Kidney (tissue), 14 donors: Measurements from ENCODE around the gene INF2. TPM values are rescaled to one million over a fixed set of nuclear protein-coding genes. Genes with fewer than 3 reads are reported as not detected.

Experiments
- DNase-seq, 5 donors: peaks; one replicate each; pipeline ENCODE4 v3.0.0-alpha.2; 2013 to 2020
- FAIRE-seq: peaks from 2 replicates; lab custom pipeline; 2012; peaks lifted over from hg19 to GRCh38; lab: Jason Lieb, UNC
- H3K27ac ChIP-seq, 2 donors: one replicate each; pipeline ENCODE4 v1.7.0; 2013; ENCODE audit warnings: low read depth in 2 of 2, low read length in 2 of 2, inconsistent platforms in 1 of 2
- H3K27me3 ChIP-seq: one replicate; pipeline ENCODE4 v1.7.1; 2013; ENCODE audit warnings: low read length, inconsistent platforms; ENCODE audit not compliant: control insufficient read depth, insufficient read depth
- H3K36me3 ChIP-seq, 3 donors: one replicate each; pipeline versions ENCODE4 v1.7.0 to v1.7.1; 2013; ENCODE audit warnings: low read length in 3 of 3, control low read depth in 1 of 3, inconsistent platforms in 1 of 3; ENCODE audit not compliant: insufficient read depth in 3 of 3, control insufficient read depth in 2 of 3
- H3K4me1 ChIP-seq, 3 donors: one replicate each; pipeline versions ENCODE4 v1.7.0 to v1.7.1; 2013; ENCODE audit warnings: low read length in 3 of 3, inconsistent platforms in 1 of 3, low read depth in 1 of 3; ENCODE audit not compliant: control insufficient read depth in 2 of 3, insufficient read depth in 2 of 3
- H3K4me3 ChIP-seq, 3 donors: one replicate each; pipeline versions ENCODE4 v1.7.0 to v1.8.1; 2013; ENCODE audit warnings: low read length in 3 of 3, control low read depth in 1 of 3, inconsistent platforms in 1 of 3
- H3K9ac ChIP-seq, 3 donors: one replicate each; pipeline versions ENCODE4 v1.7.0 to v1.7.1; 2013; ENCODE audit warnings: low read length in 3 of 3, control low read depth in 1 of 3, inconsistent platforms in 1 of 3
- H3K9me3 ChIP-seq, 3 donors: one replicate each; pipeline versions ENCODE4 v1.7.0 to v1.7.1; 2013; ENCODE audit warnings: low read length in 3 of 3, control low read depth in 1 of 3, inconsistent platforms in 1 of 3; ENCODE audit not compliant: control insufficient read depth in 2 of 3, insufficient read depth in 1 of 3
- CTCF ChIP-seq: IDR thresholded peaks from 3 replicates; pipeline ENCODE4 v1.5.1; 2012; ENCODE audit warnings: mild to moderate bottlenecking, moderate library complexity, borderline replicate concordance; ENCODE audit not compliant: insufficient read depth; ENCODE audit errors: extremely low read depth
- intact Hi-C: fragments of 100-400 bp; cut with DNase I; formaldehyde crosslinking; loops from one replicate; pipeline ENCODE4 v1.11.1; 2022
- polyA plus RNA-seq: library from polyadenylated mRNA; stranded (reverse); fragments of 350-450 nt; fragmentation: Illumina TruSeq; extraction: RNeasy Lipid Tissue Mini Kit (QIAGEN cat#74804); gene quantifications from one replicate; pipeline ENCODE4 v1.2.3, GENCODE V29; 2014; ENCODE audit warnings: low read depth, low replicate concordance; ENCODE audit not compliant: insufficient read depth
- total RNA-seq: library from RNA; stranded (reverse); fragmentation: NEBNext Ultra II Directional; extraction: Animal tissue kit (Norgen Biotek cat#: 25700); gene quantifications from one replicate; pipeline ENCODE4 v1.2.1, GENCODE V29; 2021
- donor health status: control.
- donor health status: control.
- donor health status: control.
- donor health status: control.
- donor health status: control.
- donor health status: DM: yes; HTN: yes; CAD: no.
- donor health status: Normal renal cell carcinoma (clear cell type).

INF2 gene
- total and polyA plus RNA-seq, 2 donors from 2014 or later = 58.5 to 82.7 TPM

DNA sequence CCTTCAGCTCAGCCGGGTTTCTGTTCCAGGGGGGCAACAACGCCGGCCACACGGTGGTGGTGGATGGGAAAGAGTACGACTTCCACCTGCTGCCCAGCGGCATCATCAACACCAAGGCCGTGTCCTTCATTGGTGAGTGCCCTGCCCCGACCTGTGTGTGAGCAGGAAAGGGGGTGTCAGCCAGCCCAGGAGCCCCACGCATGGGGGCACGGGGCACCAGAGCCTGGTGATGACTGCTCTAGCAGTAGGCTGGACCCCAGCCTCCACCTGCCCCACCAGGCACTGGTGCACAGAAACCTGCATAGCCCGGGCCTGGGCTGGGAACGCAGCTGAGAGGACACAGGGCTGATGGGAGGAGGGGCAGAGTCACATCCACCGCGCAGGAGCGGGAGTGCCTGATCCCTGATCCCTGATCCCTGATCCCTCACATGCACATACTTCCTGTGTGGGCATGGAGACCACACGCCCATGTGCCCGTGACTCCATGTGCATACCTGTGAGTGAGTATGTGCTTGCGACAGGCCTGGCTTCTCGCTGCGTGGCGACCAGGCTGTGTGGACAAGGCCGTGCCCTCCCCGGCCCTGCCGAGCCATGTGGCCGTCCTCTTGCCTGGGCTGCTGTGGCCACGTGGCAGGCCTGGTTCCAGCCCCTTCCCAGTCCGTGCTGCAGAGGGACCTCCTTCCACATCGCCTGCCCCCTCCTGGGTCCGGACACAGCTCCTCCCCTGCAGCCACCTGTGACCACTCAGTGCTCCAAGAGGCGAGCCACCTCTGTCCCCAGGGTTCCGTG lies 45.8 kb downstream of the INF2 start:
- intact Hi-C loops = no loop called here
- Histone ChIP-seq H3K4me3 (no peak overlapping the region), H3K36me3 (peaks cover 0 to 3% (median 3%) of the 10 kb centered on the region in 3 donors), H3K9me3 (no peaks in the 10 kb centered on the region), H3K27ac (peak overlapping the region; percentile 85 to 87), H3K9ac (no peak overlapping the region), H3K27me3 (no peaks in the 10 kb centered on the region), H3K4me1 (peaks cover 0 to 36% (median 13%) of the 10 kb centered on the region in 3 donors)
- DNase-seq (peak in 3 of 5 donors; percentile 31 to 52 (median 32)), FAIRE-seq (no peak)
- TF ChIP-seq CTCF = no peak

DNA sequence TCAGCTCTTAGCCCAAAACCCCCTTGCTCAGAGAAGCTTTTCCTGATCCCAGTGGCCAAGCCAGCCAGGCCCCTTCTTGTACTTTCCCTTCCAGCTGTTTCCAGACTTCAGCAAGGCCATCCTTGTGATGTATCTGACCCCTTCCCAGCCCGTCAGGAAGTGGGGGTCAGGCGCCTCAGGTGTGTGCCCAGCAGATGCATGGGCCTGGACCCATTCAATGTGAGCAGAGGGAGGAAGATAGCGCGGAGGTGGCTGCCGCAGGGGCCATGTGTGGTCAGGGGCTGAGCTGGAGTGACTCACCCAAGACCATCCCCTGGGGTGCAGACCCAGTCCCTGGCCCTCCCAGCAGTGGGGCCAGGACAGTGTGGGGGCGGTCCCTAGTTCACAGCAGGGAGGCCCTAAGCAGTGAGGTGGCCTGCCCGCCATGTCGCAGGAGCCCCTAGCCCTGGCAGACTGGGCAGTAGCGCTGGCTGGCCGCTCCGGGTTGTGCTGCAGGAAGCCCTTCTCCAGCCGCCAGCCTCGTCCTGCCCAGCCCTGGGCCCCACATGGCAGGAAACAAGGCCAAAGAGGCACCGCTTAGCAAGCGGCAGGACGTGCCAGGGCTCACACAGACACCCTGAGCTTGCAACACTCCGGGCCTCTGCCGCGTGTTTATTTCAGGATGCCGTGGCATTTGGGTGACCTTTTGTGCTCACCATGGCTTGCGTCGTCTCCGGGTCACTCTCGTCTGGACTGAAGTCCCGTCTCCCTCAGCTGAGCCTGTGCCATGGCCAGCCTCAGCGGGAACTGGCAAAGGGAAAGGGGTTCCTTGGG lies 46.6 kb downstream of the INF2 start:
- peak overlapping the region; percentile 85 to 87 for H3K27ac ChIP-seq
- intact Hi-C loops = no loop called here
- H3K4me3 ChIP-seq = no peak overlapping the region
- peak; percentile 42 to 97 (median 71) for DNase-seq
- H3K4me1 ChIP-seq = peaks cover 0 to 36% (median 13%) of the 10 kb centered on the region in 3 donors
- FAIRE-seq = no peak
- no peaks in the 10 kb centered on the region for H3K27me3 ChIP-seq
- H3K36me3 ChIP-seq = peaks cover 0 to 6% (median 4%) of the 10 kb centered on the region in 3 donors
- no peak overlapping the region for H3K9ac ChIP-seq
- H3K9me3 ChIP-seq = no peaks in the 10 kb centered on the region
- TF ChIP-seq CTCF = no peak

GRCh38 chr14:104738375-104739019 lies 49.1 kb downstream of the INF2 start:
- H3K4me3 ChIP-seq = no peak overlapping the region
- FAIRE-seq (no peak), DNase-seq (no peak)
- no peak overlapping the region for H3K9ac ChIP-seq
- intact Hi-C loops = no loop called here
- H3K27me3 ChIP-seq = no peaks in the 10 kb centered on the region
- H3K36me3 ChIP-seq = peaks cover 4 to 9% (median 5%) of the 10 kb centered on the region in 3 donors
- H3K4me1 ChIP-seq = peaks cover 0 to 22% (median 5%) of the 10 kb centered on the region in 3 donors
- TF ChIP-seq CTCF = no peak
- H3K9me3 ChIP-seq = no peaks in the 10 kb centered on the region
- no peak overlapping the region for H3K27ac ChIP-seq
